K562 (cell line): ENCODE results near the gene RPS27. TPM values are rescaled to one million over a fixed set of nuclear protein-coding genes. Genes with fewer than 3 reads are reported as not detected.

Experiments
- ARHGAP35 ChIP-seq: fragments of 450-650 bp; IDR thresholded peaks from 2 replicates; pipeline ENCODE4 v1.6.1; 2018; ENCODE audit not compliant: partially characterized antibody
- DMBX1 ChIP-seq: fragments of 250-450 bp; sonication (Bioruptor Pico); IDR thresholded peaks from 2 replicates; pipeline ENCODE4 v1.8.0; 2022; ENCODE audit warnings: inconsistent platforms, mild to moderate bottlenecking, moderate library complexity, borderline replicate concordance
- ETS2 ChIP-seq: IDR thresholded peaks from 2 replicates; pipeline ENCODE4 v1.6.1; 2016; ENCODE audit warnings: borderline replicate concordance, missing genetic modification characterization, mild to moderate bottlenecking, moderate library complexity, missing compliant biosample characterization; ENCODE audit not compliant: poor library complexity, severe bottlenecking
- EZH2 ChIP-seq: IDR thresholded peaks from 2 replicates; pipeline ENCODE4 v1.6.1; 2012; ENCODE audit warnings: low read depth, mild to moderate bottlenecking, inconsistent platforms, low read length, borderline replicate concordance
- GABPA ChIP-seq: fragments of 200-800 bp; sonication (Bioruptor generic); conservative IDR thresholded peaks from 2 replicates; pipeline ENCODE4 v1.6.1; 2016; ENCODE audit warnings: low read depth, missing genetic modification characterization, missing compliant biosample characterization
- HCFC1 ChIP-seq: IDR thresholded peaks from 2 replicates; pipeline ENCODE4 v1.6.1; 2012; ENCODE audit warnings: low read depth, low read length, improper control_type of control experiment
- HEY1 ChIP-seq: fragments of 250-450 bp; sonication (Bioruptor Pico); IDR thresholded peaks from 2 replicates; pipeline ENCODE4 v1.5.0; 2020; ENCODE audit warnings: mild to moderate bottlenecking, moderate library complexity, borderline replicate concordance
- LCOR ChIP-seq: sonication (generic); formaldehyde crosslinking; IDR thresholded peaks from 2 replicates; pipeline ENCODE4 v1.8.0; 2022; ENCODE audit warnings: mild to moderate bottlenecking, missing genetic modification reagents
- MITF ChIP-seq: IDR thresholded peaks from 2 replicates; pipeline ENCODE4 v1.6.1; 2014; ENCODE audit warnings: antibody characterized with exemption
- NONO ChIP-seq, 2 experiments: fragments of 200-400 bp in 1 of 2; fragments of 450-650 bp in 1 of 2; formaldehyde crosslinking in 1 of 2; IDR thresholded peaks; 2 replicates each; pipeline ENCODE4 v1.6.1; 2017; ENCODE audit warnings: low read depth in 2 of 2, mild to moderate bottlenecking in 2 of 2, moderate library complexity in 2 of 2, low read length in 1 of 2
- NR2C1 ChIP-seq, 2 experiments: fragments of 450-650 bp; IDR thresholded peaks; 2 replicates each; pipeline ENCODE4 v1.6.1; 2017; ENCODE audit warnings: mild to moderate bottlenecking in 2 of 2, antibody characterized with exemption in 1 of 2, inconsistent platforms in 1 of 2, missing compliant biosample characterization in 1 of 2, missing genetic modification characterization in 1 of 2
- POU5F1 ChIP-seq: fragments of 150-350 bp; IDR thresholded peaks from 2 replicates; pipeline ENCODE4 v1.6.1; 2014; ENCODE audit warnings: borderline replicate concordance, low read length, low read depth, mild to moderate bottlenecking; ENCODE audit not compliant: partially characterized antibody
- STAT5A ChIP-seq: IDR thresholded peaks from 2 replicates; pipeline ENCODE4 v1.6.1; 2012; ENCODE audit warnings: low read length, inconsistent platforms, borderline replicate concordance
- TAF9B ChIP-seq: fragments of 450-650 bp; IDR thresholded peaks from 2 replicates; pipeline ENCODE4 v1.6.1; 2018; ENCODE audit warnings: mild to moderate bottlenecking; ENCODE audit not compliant: partially characterized antibody
- TCF7 ChIP-seq: sonication (generic); IDR thresholded peaks from 2 replicates; pipeline ENCODE4 v1.6.1; 2016; ENCODE audit warnings: antibody characterized with exemption, borderline replicate concordance
- THAP7 ChIP-seq: fragments of 250-450 bp; sonication (Bioruptor Pico); IDR thresholded peaks from 2 replicates; pipeline ENCODE4 v1.5.0; 2021
- ZNF232 ChIP-seq: sonication (generic); formaldehyde crosslinking; IDR thresholded peaks from 2 replicates; pipeline ENCODE4 v1.8.0; 2022; ENCODE audit warnings: mild to moderate bottlenecking, missing genetic modification reagents
- ZNF384 ChIP-seq: IDR thresholded peaks from 2 replicates; pipeline ENCODE4 v1.6.1; 2012; ENCODE audit warnings: low read depth, low read length, improper control_type of control experiment
- ZNF584 ChIP-seq: fragments of 200-800 bp; sonication (Bioruptor generic); IDR thresholded peaks from 2 replicates; pipeline ENCODE4 v1.6.1; 2016; ENCODE audit warnings: low read depth, mild to moderate bottlenecking, missing genetic modification characterization, missing compliant biosample characterization
- ZNF740 ChIP-seq, 3 experiments: fragments of 200-800 bp in 1 of 3; sonication (Bioruptor generic) in 1 of 3; sonication (generic) in 1 of 3; formaldehyde crosslinking in 1 of 3; IDR thresholded peaks; 2 replicates each; pipeline versions ENCODE4 v1.6.1 to v1.8.0; 2016 to 2022; ENCODE audit warnings: mild to moderate bottlenecking in 2 of 3, missing compliant biosample characterization in 2 of 3, missing genetic modification characterization in 2 of 3, missing genetic modification reagents in 1 of 3
- polyA plus RNA-seq, 8 experiments: library from polyadenylated mRNA; depleted of rRNA in 4 of 8; stranded (reverse) in 5 of 8; unstranded in 3 of 8; fragments of >200 nt; fragmentation: Nextera tagmentation in 2 of 8; fragmentation: Illumina TruSeq in 1 of 8; extraction: Ambion mirVana in 2 of 8; extraction: Trizol in 1 of 8; gene quantifications; 2 replicates each; pipeline versions ENCODE4 v1.2.1 to v1.2.3, GENCODE V29; 2011 to 2014; ENCODE audit warnings: inconsistent platforms in 1 of 8, missing spikeins in 1 of 8
- total RNA-seq, 7 experiments: library from RNA; depleted of rRNA in 6 of 7; stranded (reverse); fragments of >200 nt in 6 of 7; fragmentation: Illumina TruSeq in 2 of 7; extraction: Trizol in 2 of 7; gene quantifications; 2 replicates each; pipeline versions ENCODE4 v1.2.1 to v1.2.3, GENCODE V29; 2011 to 2021; ENCODE audit warnings: low replicate concordance in 1 of 7
- TF ChIP-seq, protein P1 (sequence below): fragments of 200-800 bp; sonication (Bioruptor generic); IDR thresholded peaks from 2 replicates; pipeline ENCODE4 v1.6.1; 2017; ENCODE audit warnings: missing genetic modification characterization, missing compliant biosample characterization

RPS27 gene
- total and polyA plus RNA-seq, 9 of the 15 experiments (the other 6 are each of a cell fraction or from before 2014, with no cell fraction given), result 2,091 to 9,377 (median 6,706) TPM

GRCh38 chr1:153945795-153946621 is 44.6 kb upstream of the RPS27 start (continued):
- TF ChIP-seq NONO (IDR thresholded peaks at IDR 0.05; ENCODE audit: low read depth in 2 of 2, low read length in 1 of 2), result peak; percentile 12 to 45; a peak in 1 of 4 replicates
- TF ChIP-seq ETS2 (tag), result no peak
- peak; percentile 70 for TF ChIP-seq MITF
- TF ChIP-seq HCFC1, result no peak
- TF ChIP-seq TCF7, result no peak
- peak; percentile 89 for TF ChIP-seq GABPA (tag)
- no peak for TF ChIP-seq POU5F1
- TF ChIP-seq STAT5A, result no peak
- TF ChIP-seq, protein P1, sequence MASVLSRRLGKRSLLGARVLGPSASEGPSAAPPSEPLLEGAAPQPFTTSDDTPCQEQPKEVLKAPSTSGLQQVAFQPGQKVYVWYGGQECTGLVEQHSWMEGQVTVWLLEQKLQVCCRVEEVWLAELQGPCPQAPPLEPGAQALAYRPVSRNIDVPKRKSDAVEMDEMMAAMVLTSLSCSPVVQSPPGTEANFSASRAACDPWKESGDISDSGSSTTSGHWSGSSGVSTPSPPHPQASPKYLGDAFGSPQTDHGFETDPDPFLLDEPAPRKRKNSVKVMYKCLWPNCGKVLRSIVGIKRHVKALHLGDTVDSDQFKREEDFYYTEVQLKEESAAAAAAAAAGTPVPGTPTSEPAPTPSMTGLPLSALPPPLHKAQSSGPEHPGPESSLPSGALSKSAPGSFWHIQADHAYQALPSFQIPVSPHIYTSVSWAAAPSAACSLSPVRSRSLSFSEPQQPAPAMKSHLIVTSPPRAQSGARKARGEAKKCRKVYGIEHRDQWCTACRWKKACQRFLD (CRISPR knock-in tag), result no peak
- TF ChIP-seq ZNF232, result 0 out of 2 replicates have a peak, but pooled peaks have one; percentile 17
- no peak for TF ChIP-seq DMBX1 (CRISPR knock-in tag)
- TF ChIP-seq EZH2, result no peak
- no peak for TF ChIP-seq LCOR
- TF ChIP-seq ZNF740 (CRISPR knock-in tag; IDR thresholded peaks at IDR 0.05), result no peak
- TF ChIP-seq ZNF740 (tag; IDR thresholded peaks at IDR 0.05), result no peak
- TF ChIP-seq HEY1 (CRISPR knock-in tag), result no peak
- TF ChIP-seq TAF9B, result no peak
- TF ChIP-seq ZNF584 (CRISPR knock-in tag), result 0 out of 2 replicates have a peak, but pooled peaks have one; percentile 47
- TF ChIP-seq THAP7 (CRISPR knock-in tag), result peak; percentile 51; the same call in 1 of the 2 replicates
- no peak for TF ChIP-seq NR2C1 (IDR thresholded peaks at IDR 0.05)
- TF ChIP-seq NR2C1 (tag; IDR thresholded peaks at IDR 0.05), result 0 out of 2 replicates have a peak, but pooled peaks have one; percentile 26
- no peak for TF ChIP-seq ARHGAP35
- no peak for TF ChIP-seq ZNF384
